Stomach (tissue), 9 donors: ENCODE measurements around the gene CHPF2. TPM values are rescaled to one million over a fixed set of nuclear protein-coding genes. Genes with fewer than 3 reads are reported as not detected.

Experiments
- DNase-seq, 2 donors: peaks; one replicate each; pipeline versions ENCODE4 v3.0.0 to v3.0.0-alpha.2; 2013 to 2019
- H3K27ac ChIP-seq, 5 donors: fragments of 200-600 bp in 4 of 5; sonication (generic) in 4 of 5; one replicate each; pipeline ENCODE4 v1.5.1; 2013 to 2019; ENCODE audit warnings: mild to moderate bottlenecking in 1 of 5, moderate library complexity in 1 of 5
- H3K27me3 ChIP-seq, 3 donors: fragments of 200-600 bp; sonication (generic); one replicate each; pipeline ENCODE4 v1.5.1; 2017 to 2019; ENCODE audit warnings: mixed run types in 1 of 3
- H3K36me3 ChIP-seq, 4 donors: fragments of 200-600 bp; sonication (generic); 1 replicate in 3 of 4; 2 replicates in 1 of 4; pipeline ENCODE4 v1.5.1; 2016 to 2019
- H3K4me1 ChIP-seq, 4 donors: fragments of 200-600 bp; sonication (generic); one replicate each; pipeline ENCODE4 v1.5.1; 2016 to 2019
- H3K4me3 ChIP-seq, 4 donors: fragments of 200-600 bp; sonication (generic) in 3 of 4; one replicate each; pipeline ENCODE4 v1.5.1; 2016 to 2019; ENCODE audit warnings: mild to moderate bottlenecking in 1 of 4
- H3K9me3 ChIP-seq, 4 donors: fragments of 200-600 bp; sonication (generic); one replicate each; pipeline ENCODE4 v1.5.1; 2016 to 2019
- CTCF ChIP-seq, 7 experiments: fragments of 450-650 bp in 4 of 7; fragments of 200-600 bp in 3 of 7; sonication (generic) in 3 of 7; IDR thresholded peaks; one replicate each; pipeline ENCODE4 v1.5.1; 2016 to 2019; ENCODE audit warnings: antibody characterized with exemption in 7 of 7, control low read depth in 2 of 7, mild to moderate bottlenecking in 1 of 7
- EP300 ChIP-seq: sonication (generic); formaldehyde crosslinking; IDR thresholded peaks from one replicate; pipeline ENCODE4 v1.6.1; 2017; ENCODE audit warnings: antibody characterized with exemption
- POLR2A ChIP-seq, 4 donors: fragments of 450-650 bp; IDR thresholded peaks; one replicate each; pipeline ENCODE4 v1.6.1; 2016; ENCODE audit warnings: antibody characterized with exemption in 4 of 4, control low read depth in 2 of 4, mild to moderate bottlenecking in 1 of 4, moderate library complexity in 1 of 4
- POLR2AphosphoS5 ChIP-seq, 3 donors: sonication (generic); formaldehyde crosslinking; IDR thresholded peaks; one replicate each; pipeline ENCODE4 v1.6.1; 2016; ENCODE audit warnings: antibody characterized with exemption in 3 of 3
- WGBS, 5 donors: extraction: QIAGEN DNeasy Blood & Tissue Kit in 3 of 5; methylation state at CpG; one replicate each; pipeline versions ENCODE4 v1.1.5 to v1.1.7; 2013 to 2018; 5-methylcytosine and 5-hydroxymethylcytosine counted together
- intact Hi-C: fragments of 100-400 bp; cut with DNase I; formaldehyde crosslinking; loops from one replicate; pipeline ENCODE4 v1.15.1; 2023; ENCODE audit warnings: low total_unique reads
- polyA plus RNA-seq, 3 donors: library from polyadenylated mRNA; stranded (reverse); fragments of 200-250 nt; gene quantifications; one replicate each; pipeline ENCODE4 v1.2.3, GENCODE V29; 2013
- total RNA-seq, 5 donors: library from RNA; depleted of rRNA; stranded (reverse); fragments of >200 nt; gene quantifications; one replicate each; pipeline versions ENCODE4 v1.1.0 to v1.2.3, GENCODE V29; 2014 to 2016
- donor health status: healthy with polysubstance abuse.
- donor health status: Bipolar disorder and iron deficiency.
- donor health status: healthy.

Gene CHPF2
- total and polyA plus RNA-seq, 8 donors = 5.8 to 100 (median 22.5) TPM

- no peak overlapping the region for H3K4me3 ChIP-seq
- intact Hi-C loops = no loop called here
- no peak for TF ChIP-seq EP300
- TF ChIP-seq POLR2A (IDR thresholded peaks at IDR 0.05) = no peak
- no peak for TF ChIP-seq CTCF (IDR thresholded peaks at IDR 0.05)
- TF ChIP-seq POLR2AphosphoS5 (IDR thresholded peaks at IDR 0.05) = no peak
- no peak overlapping the region for H3K27ac ChIP-seq
- H3K36me3 ChIP-seq = peaks cover 0 to 3% (median 1%) of the 10 kb centered on the region in 4 donors
- peaks cover 0 to 17% (median 0%) of the 10 kb centered on the region in 3 donors for H3K27me3 ChIP-seq
- no peak for DNase-seq
- H3K9me3 ChIP-seq = no peaks in the 10 kb centered on the region
- 88 to 94% (median 91%) methylated on average over 6 to 9 of the region's 9 CpGs for WGBS, 5 donors
- peaks cover 6 to 50% (median 30%) of the 10 kb centered on the region in 4 donors for H3K4me1 ChIP-seq
Observed at GRCh38 chr7:151274396-151274795, 42.1 kb downstream of the CHPF2 start.

GRCh38 chr7:151274936-151275812 lies 42.9 kb downstream of the CHPF2 start:
- no peaks in the 10 kb centered on the region for H3K36me3 ChIP-seq
- intact Hi-C loops = no loop called here
- no peak overlapping the region for H3K4me3 ChIP-seq
- H3K9me3 ChIP-seq = no peaks in the 10 kb centered on the region
- peaks cover 6 to 50% (median 30%) of the 10 kb centered on the region in 4 donors for H3K4me1 ChIP-seq
- H3K27ac ChIP-seq = peak overlapping the region in 1 of 5 donors; percentile 2
- peaks cover 0 to 24% (median 0%) of the 10 kb centered on the region in 3 donors for H3K27me3 ChIP-seq
- TF ChIP-seq POLR2A (IDR thresholded peaks at IDR 0.05) (no peak), POLR2AphosphoS5 (IDR thresholded peaks at IDR 0.05) (no peak), EP300 (no peak), CTCF (IDR thresholded peaks at IDR 0.05) (no peak)
- no peak for DNase-seq
- 80 to 83% (median 82%) methylated on average over 12 to 17 of the region's 17 CpGs for WGBS, 5 donors

GRCh38 chr7:151275813-151276577 lies 43.7 kb downstream of the CHPF2 start:
- Histone ChIP-seq H3K9me3 (no peaks in the 10 kb centered on the region), H3K4me1 (peaks cover 6 to 50% (median 30%) of the 10 kb centered on the region in 4 donors), H3K4me3 (peak overlapping the region; percentile 45 to 51 (median 48)), H3K27ac (peak overlapping the region in 1 of 5 donors; percentile 60), H3K27me3 (peaks cover 0 to 28% (median 0%) of the 10 kb centered on the region in 3 donors), H3K36me3 (no peaks in the 10 kb centered on the region)
- TF ChIP-seq EP300 (no peak), POLR2AphosphoS5 (IDR thresholded peaks at IDR 0.05) (no peak), POLR2A (IDR thresholded peaks at IDR 0.05) (no peak), CTCF (IDR thresholded peaks at IDR 0.05) (no peak)
- intact Hi-C loops = no loop called here
- WGBS, 5 donors = 17 to 30% (median 21%) methylated on average over 10 of the region's 10 CpGs
- peak in 1 of 2 donors; percentile 41 for DNase-seq
